Cardiac muscle cell (in vitro differentiated cells and primary cell): ENCODE results near the gene CFAP53. TPM values are rescaled to one million over a fixed set of nuclear protein-coding genes. Genes with fewer than 3 reads are reported as not detected.

ENCODE experiments used
- DNase-seq, 2 donors: peaks; one replicate each; pipeline versions ENCODE4 v3.0.0 to v3.0.0-alpha.2; 2010 to 2017; ENCODE audit warnings: low read depth in 1 of 2, low spot score in 1 of 2
- H3K27ac ChIP-seq: fragments of 200-600 bp; sonication (generic); 2 replicates; pipeline ENCODE4 v1.5.1; 2016
- H3K27me3 ChIP-seq: fragments of 200-600 bp; sonication (generic); 2 replicates; pipeline ENCODE4 v1.6.0; 2016; ENCODE audit warnings: control low read depth
- H3K36me3 ChIP-seq: fragments of 200-600 bp; sonication (generic); 2 replicates; pipeline ENCODE4 v1.5.1; 2016; ENCODE audit warnings: control low read depth
- H3K4me1 ChIP-seq: fragments of 200-600 bp; sonication (generic); 2 replicates; pipeline ENCODE4 v1.8.1; 2017; ENCODE audit warnings: low read depth, mild to moderate bottlenecking, mixed run types
- H3K4me3 ChIP-seq: fragments of 200-600 bp; sonication (generic); 2 replicates; pipeline ENCODE4 v1.5.1; 2016; ENCODE audit warnings: mild to moderate bottlenecking
- H3K9me3 ChIP-seq: fragments of 200-600 bp; sonication (generic); 2 replicates; pipeline ENCODE4 v1.5.1; 2017; ENCODE audit warnings: low read depth, mild to moderate bottlenecking, control low read depth
- CTCF ChIP-seq: IDR thresholded peaks from 2 replicates; pipeline ENCODE4 v1.5.1; 2012; ENCODE audit warnings: low read depth, mild to moderate bottlenecking, low read length
- polyA plus RNA-seq: library from polyadenylated mRNA; unstranded; fragments of >200 nt; fragmentation: Nextera tagmentation; extraction: Ambion mirVana; gene quantifications from 2 replicates; pipeline ENCODE4 v1.2.1, GENCODE V29; 2016
- total RNA-seq: library from RNA; depleted of rRNA; stranded (reverse); fragments of >200 nt; gene quantifications from 2 replicates; pipeline ENCODE4 v1.2.3, GENCODE V29; 2016

Gene CFAP53
- total and polyA plus RNA-seq, 2 experiments from 2014 or later = 1.0 to 3.9 TPM

DNA sequence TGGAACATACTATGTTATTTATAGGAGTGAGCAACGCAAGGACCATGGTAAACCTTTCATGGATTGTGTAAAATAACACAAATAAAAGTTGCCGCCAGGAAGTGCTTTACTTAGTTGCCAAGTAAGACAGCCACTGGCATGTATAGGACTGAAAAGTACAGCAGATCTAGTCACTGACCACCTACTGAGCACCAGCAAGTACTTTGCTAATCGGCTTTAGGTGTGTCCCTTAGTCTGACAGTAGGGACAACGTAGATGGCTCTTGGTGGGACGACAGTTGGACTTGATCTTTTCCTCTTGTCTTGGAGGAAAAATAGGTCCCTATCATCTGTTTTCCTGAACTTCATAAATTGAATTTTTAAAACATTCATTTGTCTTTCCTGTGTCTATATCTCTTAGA, 34.8 kb upstream of the CFAP53 start:
- Histone ChIP-seq H3K4me3 (no peak overlapping the region), H3K4me1 (peaks cover 8% of the 10 kb centered on the region), H3K27me3 (no peaks in the 10 kb centered on the region), H3K36me3 (no peaks in the 10 kb centered on the region), H3K9me3 (no peaks in the 10 kb centered on the region), H3K27ac (no peak overlapping the region)
- TF ChIP-seq CTCF = no peak
- DNase-seq = no peak

GRCh38 chr18:50299626-50300388, 33.5 kb upstream of the CFAP53 start:
- no peak for TF ChIP-seq CTCF
- no peaks in the 10 kb centered on the region for H3K36me3 ChIP-seq
- H3K27me3 ChIP-seq = no peaks in the 10 kb centered on the region
- H3K4me3 ChIP-seq = no peak overlapping the region
- peaks cover 8% of the 10 kb centered on the region for H3K4me1 ChIP-seq
- no peaks in the 10 kb centered on the region for H3K9me3 ChIP-seq
- no peak for DNase-seq
- H3K27ac ChIP-seq = no peak overlapping the region

GRCh38 chr18:50298443-50299284, 32.4 kb upstream of the CFAP53 start:
- H3K9me3 ChIP-seq = no peaks in the 10 kb centered on the region
- no peak overlapping the region for H3K27ac ChIP-seq
- no peak for TF ChIP-seq CTCF
- no peaks in the 10 kb centered on the region for H3K36me3 ChIP-seq
- H3K4me1 ChIP-seq = peaks cover 8% of the 10 kb centered on the region
- DNase-seq = no peak
- H3K27me3 ChIP-seq = no peaks in the 10 kb centered on the region
- H3K4me3 ChIP-seq = no peak overlapping the region

GRCh38 chr18:50297621-50298442, 31.5 kb upstream of the CFAP53 start:
- Histone ChIP-seq H3K4me1 (peaks cover 8% of the 10 kb centered on the region), H3K36me3 (no peaks in the 10 kb centered on the region), H3K27ac (no peak overlapping the region), H3K9me3 (no peaks in the 10 kb centered on the region), H3K4me3 (no peak overlapping the region), H3K27me3 (no peaks in the 10 kb centered on the region)
- DNase-seq = peak; percentile 19 to 90
- no peak for TF ChIP-seq CTCF

DNA sequence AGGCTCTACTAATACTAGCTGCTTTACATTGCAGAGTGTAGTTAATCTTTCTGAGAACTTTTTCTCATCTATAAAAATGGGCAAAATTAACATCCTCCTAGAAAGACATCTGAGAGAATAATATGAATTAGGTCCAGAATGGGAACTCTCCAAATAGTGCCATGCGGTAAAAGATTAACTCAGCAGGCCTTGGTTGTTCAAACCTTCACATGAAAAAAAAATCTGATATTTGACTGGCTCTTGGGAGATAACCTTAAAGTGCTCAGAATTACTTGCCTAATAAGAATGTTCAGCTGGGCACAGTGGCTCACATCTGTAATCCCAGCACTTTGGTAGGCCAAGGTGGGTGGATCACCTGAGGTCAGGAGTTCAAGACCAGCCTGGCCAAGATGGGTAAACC, 26.7 kb upstream of the CFAP53 start:
- H3K9me3 ChIP-seq = no peaks in the 10 kb centered on the region
- H3K4me1 ChIP-seq = no peaks in the 10 kb centered on the region
- no peak overlapping the region for H3K27ac ChIP-seq
- TF ChIP-seq CTCF = no peak
- no peaks in the 10 kb centered on the region for H3K36me3 ChIP-seq
- H3K4me3 ChIP-seq = no peak overlapping the region
- no peak for DNase-seq
- no peaks in the 10 kb centered on the region for H3K27me3 ChIP-seq
